ENCODE data around the gene SPTB.

DNA sequence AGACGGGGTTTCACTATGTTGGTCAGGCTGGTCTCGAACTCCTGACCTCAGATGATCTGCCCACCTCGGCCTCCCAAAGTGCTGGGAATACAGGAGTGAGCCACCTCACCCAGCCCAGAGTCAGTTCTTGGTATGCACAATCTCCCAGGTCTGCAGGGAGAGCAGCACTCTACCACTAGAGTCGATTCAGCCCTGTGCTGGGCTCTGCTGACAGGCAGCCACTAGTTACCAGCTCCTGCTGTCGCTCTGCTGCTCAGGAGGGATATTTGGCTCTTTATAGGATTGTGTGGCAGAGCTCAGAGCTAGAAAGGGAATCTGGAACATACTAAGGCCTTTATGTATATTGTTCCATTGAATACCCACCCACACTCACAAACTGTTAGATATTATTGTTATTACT lies 44.3 kb downstream of the SPTB start:
- TF ChIP-seq, protein P1, sequence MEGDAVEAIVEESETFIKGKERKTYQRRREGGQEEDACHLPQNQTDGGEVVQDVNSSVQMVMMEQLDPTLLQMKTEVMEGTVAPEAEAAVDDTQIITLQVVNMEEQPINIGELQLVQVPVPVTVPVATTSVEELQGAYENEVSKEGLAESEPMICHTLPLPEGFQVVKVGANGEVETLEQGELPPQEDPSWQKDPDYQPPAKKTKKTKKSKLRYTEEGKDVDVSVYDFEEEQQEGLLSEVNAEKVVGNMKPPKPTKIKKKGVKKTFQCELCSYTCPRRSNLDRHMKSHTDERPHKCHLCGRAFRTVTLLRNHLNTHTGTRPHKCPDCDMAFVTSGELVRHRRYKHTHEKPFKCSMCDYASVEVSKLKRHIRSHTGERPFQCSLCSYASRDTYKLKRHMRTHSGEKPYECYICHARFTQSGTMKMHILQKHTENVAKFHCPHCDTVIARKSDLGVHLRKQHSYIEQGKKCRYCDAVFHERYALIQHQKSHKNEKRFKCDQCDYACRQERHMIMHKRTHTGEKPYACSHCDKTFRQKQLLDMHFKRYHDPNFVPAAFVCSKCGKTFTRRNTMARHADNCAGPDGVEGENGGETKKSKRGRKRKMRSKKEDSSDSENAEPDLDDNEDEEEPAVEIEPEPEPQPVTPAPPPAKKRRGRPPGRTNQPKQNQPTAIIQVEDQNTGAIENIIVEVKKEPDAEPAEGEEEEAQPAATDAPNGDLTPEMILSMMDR (IDR thresholded peaks at IDR 0.05) = no peak
- no peak for TF ChIP-seq POLR2AphosphoS5 (IDR thresholded peaks at IDR 0.05; ENCODE audit: insufficient read depth in 1 of 2, low read depth in 1 of 2)
